COLO668 (cell line): ENCODE measurements around the gene ST3GAL2.

Source experiments
- DNase-seq: peaks from one replicate; lab custom pipeline; 2025; ENCODE audit not compliant: unreplicated experiment; lab: John Stamatoyannopoulos, UW

Gene ST3GAL2

GRCh38 chr16:70440009-70440692 lies 1.3 kb upstream of the ST3GAL2 start:
- DNase-seq: no peak

GRCh38 chr16:70438585-70438968 lies 323 bp downstream of the ST3GAL2 start:
- no peak for DNase-seq

GRCh38 chr16:70437582-70438557 lies 1.0 kb downstream of the ST3GAL2 start:
- no peak for DNase-seq

GRCh38 chr16:70437017-70437581 lies 1.8 kb downstream of the ST3GAL2 start:
- no peak for DNase-seq

- DNase-seq: no peak
These were observed 4.2 kb downstream of the ST3GAL2 start for GRCh38 chr16:70434484-70435260.

- no peak for DNase-seq
These were observed 5.3 kb downstream of the ST3GAL2 start for GRCh38 chr16:70433458-70434103.

GRCh38 chr16:70432723-70433457 lies 6.0 kb downstream of the ST3GAL2 start:
- DNase-seq: no peak

- no peak for DNase-seq
These were observed 6.6 kb downstream of the ST3GAL2 start for GRCh38 chr16:70432356-70432722.

GRCh38 chr16:70430667-70431536 lies 8.0 kb downstream of the ST3GAL2 start:
- no peak for DNase-seq

- DNase-seq: no peak
These were observed 8.8 kb downstream of the ST3GAL2 start for GRCh38 chr16:70429888-70430666.

GRCh38 chr16:70428178-70428998 lies 10.5 kb downstream of the ST3GAL2 start:
- peak; percentile 78 for DNase-seq

GRCh38 chr16:70427786-70428177 lies 11.1 kb downstream of the ST3GAL2 start:
- DNase-seq: no peak

- DNase-seq: no peak
These were observed 16.4 kb downstream of the ST3GAL2 start for GRCh38 chr16:70422543-70422942.

- DNase-seq: no peak
These were observed 17.2 kb downstream of the ST3GAL2 start for GRCh38 chr16:70421473-70422311.

GRCh38 chr16:70421014-70421413 lies 17.9 kb downstream of the ST3GAL2 start:
- no peak for DNase-seq
